ENCODE results near the gene SCAMP3. TPM values are rescaled to one million over a fixed set of nuclear protein-coding genes. Genes with fewer than 3 reads are reported as not detected.
A peak's percentile ranks its signal among the peaks of the same experiment; 100 is the strongest.

The SCAMP3 gene
- total RNA-seq, 1 experiment from 2014 or later: 116 TPM

DNA sequence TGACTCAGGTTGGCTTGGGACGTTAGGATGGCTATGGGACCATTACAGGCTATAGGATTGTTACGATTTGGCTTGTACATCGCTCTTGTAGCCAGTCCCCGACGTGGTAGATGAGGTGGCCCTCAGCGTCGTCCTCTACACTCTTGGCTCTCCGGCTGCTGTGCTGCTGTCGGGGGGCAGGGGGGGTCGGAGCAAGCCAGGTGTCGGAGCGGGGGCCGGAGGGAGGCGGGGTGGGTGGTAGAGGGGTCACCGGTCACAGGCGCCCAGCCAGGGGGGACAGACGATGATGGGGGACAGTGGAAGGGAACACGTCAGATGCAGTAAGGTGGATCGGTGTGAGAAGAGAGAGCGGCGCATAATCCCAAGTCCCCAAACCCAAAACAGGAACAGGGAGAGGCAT, 6.5 kb upstream of the SCAMP3 start:
- H3K36me3 ChIP-seq: peaks cover 86% of the 10 kb centered on the region

DNA sequence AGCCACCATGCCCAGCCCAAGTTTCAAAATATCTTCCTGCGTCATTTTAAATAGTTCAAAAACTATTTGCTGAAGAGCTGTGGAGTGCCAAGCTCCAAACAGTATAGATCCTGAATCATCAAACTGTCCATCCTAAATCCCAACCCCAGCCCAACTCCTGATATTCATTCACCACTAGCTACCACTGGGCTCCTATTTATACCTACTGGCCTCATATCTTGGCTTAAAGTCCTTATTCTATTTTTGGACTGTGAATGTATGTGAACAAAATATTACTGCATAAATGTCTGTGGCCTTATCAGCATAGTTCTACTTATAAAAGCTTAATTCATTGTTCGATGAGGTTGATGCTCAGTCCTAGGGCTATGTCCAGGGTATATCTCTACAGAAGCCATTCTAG, 5.2 kb upstream of the SCAMP3 start:
- Histone ChIP-seq H3K27me3 (no peaks in the 10 kb centered on the region), H3K36me3 (peaks cover 98% of the 10 kb centered on the region), H3K9me3 (no peaks in the 10 kb centered on the region), H3K4me3 (no peak overlapping the region)
- no peak for DNase-seq

More for the DNA sequence above, 6.5 kb upstream of the SCAMP3 start:
- Histone ChIP-seq H3K4me3 (no peak overlapping the region), H3K9me3 (no peaks in the 10 kb centered on the region), H3K27me3 (no peaks in the 10 kb centered on the region)
- DNase-seq: no peak

DNA sequence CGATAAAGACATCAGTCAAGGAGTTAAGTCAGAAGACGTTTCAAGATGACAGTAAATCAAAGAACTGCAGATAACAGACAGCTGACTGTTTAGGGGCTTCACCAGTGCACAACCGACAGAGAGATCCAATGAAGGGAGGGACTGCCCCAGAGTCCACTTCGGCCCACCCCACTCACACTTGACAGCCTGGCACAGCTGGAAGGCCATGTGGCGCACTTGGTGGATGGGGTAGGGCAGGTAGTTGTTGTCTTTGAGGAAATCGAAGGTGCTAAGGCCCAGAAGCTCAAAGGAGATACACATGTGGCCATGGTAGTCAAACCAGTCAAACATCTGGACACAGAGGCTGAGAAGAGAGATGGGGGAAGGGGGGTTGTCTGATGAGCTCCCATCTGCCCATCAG, 4.4 kb upstream of the SCAMP3 start:
- no peak for DNase-seq
- Histone ChIP-seq H3K36me3 (peaks cover 90% of the 10 kb centered on the region), H3K27me3 (no peaks in the 10 kb centered on the region), H3K4me3 (no peak overlapping the region), H3K9me3 (no peaks in the 10 kb centered on the region)

DNA sequence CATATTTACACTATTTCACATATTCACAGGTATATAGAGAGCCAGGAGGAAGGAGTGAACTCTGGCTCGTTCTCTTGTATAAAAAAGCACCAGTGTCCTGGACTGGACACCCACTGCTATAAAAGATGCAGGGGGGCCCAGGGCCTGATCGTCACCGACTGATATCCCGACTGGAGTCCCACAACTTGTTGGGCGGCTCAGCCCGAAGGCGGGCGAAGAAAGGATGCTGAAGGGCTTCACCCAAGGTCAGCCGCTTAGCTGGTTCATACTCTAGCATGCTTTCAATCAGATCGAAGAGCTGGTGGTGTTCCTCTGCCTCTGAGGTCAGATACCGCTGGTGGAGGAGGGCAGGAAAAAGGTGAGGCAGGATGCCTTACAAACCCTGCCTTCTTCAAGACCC, 907 bp upstream of the SCAMP3 start:
- DNase-seq: no peak
- Histone ChIP-seq H3K27me3 (no peaks in the 10 kb centered on the region), H3K4me3 (no peak overlapping the region), H3K36me3 (peaks cover 79% of the 10 kb centered on the region), H3K9me3 (no peaks in the 10 kb centered on the region)

DNA sequence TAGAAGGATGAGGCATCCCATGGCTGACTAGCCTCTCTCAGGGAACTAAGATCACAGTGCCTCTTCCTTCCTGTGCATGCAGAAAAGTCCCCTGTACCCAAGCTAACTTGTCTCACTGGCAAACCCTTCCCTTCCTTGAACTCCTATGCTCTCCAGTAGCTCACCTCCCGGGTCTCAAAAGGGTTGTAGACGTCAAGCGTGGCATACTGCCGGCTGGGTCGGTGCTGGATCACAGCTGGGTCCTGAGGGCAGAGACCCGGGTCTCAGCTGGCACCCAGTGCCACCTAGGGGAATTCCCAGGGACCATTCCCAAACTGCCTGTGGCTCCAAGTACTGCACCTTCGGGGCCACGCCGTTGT, 688 bp downstream of the SCAMP3 start:
- Histone ChIP-seq H3K36me3 (peaks cover 73% of the 10 kb centered on the region), H3K4me3 (peak overlapping the region; percentile 90), H3K9me3 (no peaks in the 10 kb centered on the region), H3K27me3 (no peaks in the 10 kb centered on the region)
- no peak for DNase-seq

DNA sequence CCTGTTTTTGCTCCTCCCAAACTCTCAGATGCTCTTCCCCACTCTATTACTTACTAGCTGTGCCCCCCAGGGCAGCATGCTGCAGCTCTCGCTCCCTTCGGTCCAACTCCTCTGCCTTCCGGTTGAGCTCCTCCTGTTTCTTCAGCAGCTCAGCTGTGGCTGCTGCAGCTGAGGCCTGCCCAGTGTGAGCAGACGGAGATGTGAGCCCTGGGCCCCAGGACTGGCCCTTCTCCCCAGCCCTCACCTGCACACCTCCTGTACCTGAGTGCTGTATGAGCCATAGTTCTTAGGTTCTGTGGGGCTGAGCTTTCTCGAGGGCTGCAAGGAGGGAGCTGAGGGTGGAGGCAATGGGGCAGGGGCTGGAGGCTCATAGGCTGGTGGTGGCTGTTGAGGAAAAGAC, 1.9 kb downstream of the SCAMP3 start:
- Histone ChIP-seq H3K36me3 (peaks cover 70% of the 10 kb centered on the region), H3K9me3 (no peaks in the 10 kb centered on the region), H3K4me3 (no peak overlapping the region), H3K27me3 (no peaks in the 10 kb centered on the region)
- no peak for DNase-seq

DNA sequence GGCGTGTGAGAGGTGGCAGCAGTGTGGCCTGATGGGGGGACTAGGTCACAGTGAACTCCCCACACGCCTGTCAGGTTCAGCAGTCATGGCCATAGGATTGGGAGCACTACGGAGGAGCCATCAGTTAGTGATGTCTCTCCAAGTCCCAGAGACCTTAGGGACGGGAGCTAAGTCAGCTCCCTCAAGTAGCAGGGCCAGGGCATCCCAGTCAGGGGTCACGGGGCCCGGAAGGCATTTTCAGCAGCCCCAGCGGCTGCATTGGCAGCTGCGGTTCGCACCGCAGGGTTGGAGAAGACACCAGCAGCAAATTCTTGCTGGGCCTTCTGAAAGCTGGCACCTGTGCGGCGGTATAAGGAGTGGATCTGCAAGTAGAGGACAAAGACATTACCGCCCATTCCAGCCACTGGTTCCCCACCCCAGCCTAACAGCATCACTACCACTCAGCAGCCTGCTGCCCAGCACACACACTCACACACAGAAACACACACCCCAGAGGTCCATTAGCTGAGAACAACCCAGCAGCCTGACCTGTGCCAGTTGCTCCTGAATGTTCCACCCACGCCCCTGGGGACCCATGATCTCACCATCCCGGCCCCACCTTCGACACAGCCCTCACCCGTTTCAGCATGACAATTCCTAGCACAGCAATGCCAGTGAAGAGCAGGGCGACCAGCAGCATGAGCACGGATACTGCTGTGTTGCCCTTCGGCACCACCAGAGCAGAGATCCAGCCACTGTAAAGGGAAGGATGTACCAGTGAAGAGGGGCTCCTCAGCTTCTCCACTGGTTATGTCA, 5.9 kb downstream of the SCAMP3 start:
- Histone ChIP-seq H3K36me3 (peaks cover 51% of the 10 kb centered on the region), H3K27me3 (no peaks in the 10 kb centered on the region), H3K4me3 (peak overlapping the region; percentile 80), H3K9me3 (no peaks in the 10 kb centered on the region)
- no peak for DNase-seq

DNA sequence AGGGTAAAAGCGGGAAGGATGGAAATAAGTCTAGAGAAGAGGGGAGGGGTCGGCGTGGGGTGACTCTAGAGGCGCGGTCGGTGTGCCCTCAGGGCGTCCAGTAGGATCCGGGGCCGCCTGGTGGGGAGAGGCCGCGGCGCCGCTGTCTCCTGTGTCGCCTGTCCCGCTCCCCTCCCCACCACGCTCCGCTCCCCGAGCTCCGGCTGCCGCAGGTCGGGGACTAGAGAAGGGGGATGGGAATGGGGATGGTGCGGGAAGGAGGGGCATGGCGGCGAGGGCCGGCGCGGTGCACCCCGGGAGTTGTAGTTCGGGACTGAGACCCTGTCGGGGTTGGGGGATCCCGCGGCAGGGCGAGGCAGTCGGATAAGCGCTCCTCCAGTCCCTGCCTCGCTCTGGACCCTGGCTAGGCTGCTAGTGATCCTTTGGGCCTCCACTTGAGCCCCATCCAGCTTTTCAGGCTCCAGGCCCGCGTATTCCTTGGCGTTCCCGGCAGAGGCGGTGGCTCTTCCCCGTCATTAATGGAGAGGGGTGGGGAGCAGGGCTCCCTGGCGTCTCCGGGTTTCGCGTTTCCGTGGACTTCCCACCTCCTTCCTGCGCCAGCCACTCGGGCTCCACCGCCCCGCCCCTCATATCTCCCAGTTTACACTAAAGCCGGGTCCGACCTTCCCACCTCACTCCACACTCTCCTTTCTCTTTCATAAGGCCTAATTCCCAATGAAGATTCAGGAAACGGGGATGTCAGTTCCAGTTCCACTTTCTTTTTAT, 6.7 kb downstream of the SCAMP3 start, which contains the start of gene ENTREP3:
Gene ENTREP3, minus strand, starts transcription at position 241 of the 765 bp plus-strand sequence. CDS start 606 bp downstream, outside the sequence.
- peak; percentile 91 for DNase-seq
- H3K9me3 ChIP-seq: no peaks in the 10 kb centered on the region
- peak within 1 kb of the TSS; percentile 80 for H3K4me3 ChIP-seq
- H3K27me3 ChIP-seq: no peaks in the 10 kb centered on the region
- peaks cover 52% of the 10 kb centered on the region for H3K36me3 ChIP-seq

DNA sequence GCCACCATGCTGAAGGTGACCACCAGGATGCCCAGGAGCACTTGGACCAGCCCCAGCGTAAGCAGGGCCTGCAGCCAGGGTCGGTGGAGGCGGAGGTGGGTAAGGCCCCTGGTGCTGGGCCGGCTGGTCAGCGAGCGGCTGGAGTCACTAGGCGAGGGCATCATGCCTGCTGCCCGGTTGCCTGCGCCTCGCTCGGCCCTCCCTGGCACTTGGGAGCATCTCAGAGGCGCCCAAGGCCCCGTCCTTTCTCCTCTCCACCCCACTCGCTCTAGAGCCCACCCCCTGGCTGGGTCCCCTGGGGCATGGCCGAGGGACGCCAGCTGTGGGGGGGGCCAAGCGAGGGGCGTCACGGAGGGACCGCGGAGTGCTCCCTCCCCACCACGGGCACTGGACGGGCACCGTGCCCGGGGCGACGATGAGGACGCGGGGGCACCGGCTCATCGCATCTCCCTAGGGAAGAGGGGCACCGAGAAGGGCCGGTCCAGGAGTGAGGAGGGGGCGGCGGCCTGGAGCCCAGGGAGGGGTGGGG, 7.4 kb downstream of the SCAMP3 start:
- no peaks in the 10 kb centered on the region for H3K27me3 ChIP-seq
- peak; percentile 46 for DNase-seq
- H3K36me3 ChIP-seq: peaks cover 52% of the 10 kb centered on the region
- no peaks in the 10 kb centered on the region for H3K9me3 ChIP-seq
- H3K4me3 ChIP-seq: peak overlapping the region; percentile 80

DNA sequence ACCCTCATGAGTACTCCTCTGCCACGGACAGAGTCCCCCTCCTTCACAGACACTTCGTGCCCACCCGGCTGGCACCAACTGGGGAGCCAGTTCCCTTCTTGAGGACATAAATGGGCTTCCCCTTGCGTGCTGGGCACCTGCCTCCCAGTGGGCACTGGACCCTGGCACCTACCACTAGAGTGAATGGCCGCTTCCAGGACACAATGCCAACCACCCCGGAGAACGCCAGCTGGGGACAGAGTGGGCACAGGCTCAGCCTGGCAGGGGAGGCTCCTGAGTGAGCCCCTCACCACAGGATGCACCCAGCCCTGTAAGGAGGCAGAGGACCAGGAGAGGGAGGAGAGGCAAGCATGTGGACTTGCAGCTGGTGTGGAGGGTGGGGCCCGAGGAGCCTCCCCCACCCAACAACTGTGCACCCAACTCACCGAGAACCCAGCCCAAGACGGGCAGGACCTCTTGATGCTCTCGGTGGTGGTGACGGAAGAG, 7.9 kb downstream of the SCAMP3 start:
- Histone ChIP-seq H3K36me3 (peaks cover 49% of the 10 kb centered on the region), H3K27me3 (no peaks in the 10 kb centered on the region), H3K4me3 (peak overlapping the region; percentile 80), H3K9me3 (no peaks in the 10 kb centered on the region)
- DNase-seq: peak; percentile 25

DNA sequence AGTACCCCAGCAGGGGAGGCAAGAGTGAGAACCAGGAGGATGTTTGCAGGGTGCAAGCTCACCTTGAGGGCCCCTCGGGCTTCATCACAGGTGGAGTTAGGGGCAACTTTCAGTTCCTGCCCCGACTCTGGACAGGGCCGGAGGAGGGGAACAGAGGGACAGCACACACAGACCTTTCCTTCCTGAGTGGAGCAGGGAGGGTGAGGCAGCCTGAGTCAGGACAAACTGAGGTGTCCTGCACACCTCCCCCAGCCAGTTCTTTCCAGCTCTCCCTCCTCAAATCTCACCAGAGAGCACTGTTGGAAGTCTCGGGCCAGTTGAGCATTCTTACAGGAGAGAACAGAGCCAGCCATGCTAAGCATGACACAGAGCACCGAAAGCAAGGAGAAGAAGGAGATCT, 8.4 kb downstream of the SCAMP3 start:
- Histone ChIP-seq H3K4me3 (peak overlapping the region; percentile 80), H3K27me3 (no peaks in the 10 kb centered on the region), H3K36me3 (peaks cover 52% of the 10 kb centered on the region), H3K9me3 (no peaks in the 10 kb centered on the region)
- DNase-seq: no peak

DNA sequence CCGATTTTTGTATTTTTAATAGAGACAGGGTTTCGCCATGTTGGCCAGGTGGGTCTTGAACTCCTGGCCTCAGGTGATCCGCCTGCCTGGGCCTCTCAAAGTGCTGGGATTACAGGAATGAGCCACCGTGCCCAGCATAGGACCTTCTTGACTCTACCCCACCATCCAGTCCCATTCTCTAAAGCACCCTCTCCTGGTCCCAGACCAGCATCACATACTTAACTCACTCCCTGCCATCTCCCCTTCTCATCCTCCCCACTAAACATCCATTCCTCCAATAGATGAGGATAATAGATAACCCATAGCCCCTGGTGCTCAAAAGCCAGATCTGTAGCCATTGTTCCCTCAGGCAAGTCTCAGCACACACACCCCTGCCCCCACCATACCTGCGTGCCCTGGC, 9.0 kb downstream of the SCAMP3 start:
- no peak for DNase-seq
- Histone ChIP-seq H3K9me3 (no peaks in the 10 kb centered on the region), H3K4me3 (peak overlapping the region; percentile 80; the same call in 1 of the 2 replicates), H3K36me3 (peaks cover 52% of the 10 kb centered on the region), H3K27me3 (no peaks in the 10 kb centered on the region)

DNA sequence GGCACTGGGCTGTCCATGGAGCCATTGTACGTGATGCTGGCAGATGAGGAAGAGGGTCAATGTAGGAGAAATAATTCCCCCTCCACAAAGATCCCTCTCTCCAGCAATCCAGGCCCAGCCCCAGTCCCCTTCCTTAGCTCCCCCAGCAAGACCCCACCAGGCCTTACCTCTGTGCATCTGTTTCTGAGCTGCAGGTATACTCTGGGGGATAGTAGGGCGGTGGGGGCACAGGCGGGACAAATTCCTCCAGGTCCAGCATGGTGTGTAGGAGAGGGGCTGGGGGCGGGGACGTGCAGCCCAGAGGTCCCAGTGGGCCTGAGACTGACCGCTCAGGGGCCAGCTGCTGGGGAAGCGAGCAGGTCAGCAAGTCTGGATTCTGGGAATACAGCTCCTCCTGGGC, 10.6 kb downstream of the SCAMP3 start:
- no peak overlapping the region for H3K4me3 ChIP-seq
- H3K36me3 ChIP-seq: peaks cover 58% of the 10 kb centered on the region
- no peaks in the 10 kb centered on the region for H3K27me3 ChIP-seq
- no peaks in the 10 kb centered on the region for H3K9me3 ChIP-seq
- no peak for DNase-seq

DNA sequence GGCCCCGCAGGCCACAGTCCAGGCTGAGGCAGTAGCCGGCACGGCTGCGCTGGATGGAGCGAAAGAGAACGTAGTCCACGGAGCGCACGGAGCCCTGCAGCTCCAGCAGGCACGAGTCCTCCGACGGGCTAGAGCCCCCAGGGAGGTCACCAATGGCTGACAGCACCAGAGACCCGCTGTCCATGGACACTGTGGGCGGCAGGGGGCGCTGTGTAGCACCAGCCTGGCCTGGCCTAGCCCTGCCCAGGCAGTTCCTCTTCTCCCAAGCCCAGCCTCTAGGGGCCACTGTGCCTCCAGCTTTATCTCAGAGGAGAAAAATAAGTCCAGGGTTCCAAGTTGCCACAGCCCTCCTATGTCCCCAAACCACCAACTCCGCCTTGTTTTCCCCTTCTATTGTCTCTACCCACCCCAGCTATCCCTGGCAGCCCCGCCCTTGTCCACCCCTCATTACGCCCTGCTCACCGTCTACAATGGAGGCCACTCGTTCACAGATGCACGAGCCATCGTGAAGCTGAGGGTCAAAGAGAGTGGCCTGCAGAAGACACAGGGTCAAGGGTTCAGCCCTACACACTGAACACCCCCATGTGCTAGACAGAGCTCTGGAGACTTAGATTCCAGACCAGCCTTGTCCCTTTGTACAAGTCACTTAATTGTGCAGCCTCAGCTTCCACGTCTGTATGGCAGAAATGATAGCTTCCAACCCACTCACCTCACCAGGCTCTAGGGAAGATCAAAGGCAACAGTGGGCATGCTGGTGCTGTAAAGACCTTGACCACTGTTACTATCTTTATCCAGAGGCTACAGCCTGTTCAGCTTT, 11.3 kb downstream of the SCAMP3 start:
- Histone ChIP-seq H3K36me3 (peaks cover 50% of the 10 kb centered on the region), H3K9me3 (no peaks in the 10 kb centered on the region), H3K4me3 (no peak overlapping the region), H3K27me3 (no peaks in the 10 kb centered on the region)
- peak; percentile 89 for DNase-seq

DNA sequence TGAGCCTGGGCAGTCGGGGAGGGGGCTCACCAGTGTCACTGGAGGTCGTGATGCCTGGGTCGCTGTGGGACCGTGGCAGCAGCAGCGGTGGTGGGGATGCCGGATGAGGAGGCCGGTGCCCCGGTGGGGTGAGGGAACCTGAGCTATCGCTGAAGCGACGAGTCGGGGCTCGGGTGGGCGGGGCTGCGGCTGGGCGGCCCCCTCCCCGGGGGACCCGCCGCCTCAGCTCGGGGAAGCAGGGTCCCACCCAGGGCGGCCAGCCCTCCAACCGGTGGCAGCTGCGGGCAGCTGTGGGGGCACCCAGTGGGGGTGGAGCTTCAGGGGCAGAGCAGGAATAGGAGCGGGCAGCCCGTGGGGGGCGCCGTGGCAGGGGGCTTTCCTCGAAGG, 11.9 kb downstream of the SCAMP3 start:
- H3K27me3 ChIP-seq: no peaks in the 10 kb centered on the region
- H3K36me3 ChIP-seq: peaks cover 49% of the 10 kb centered on the region
- H3K9me3 ChIP-seq: no peaks in the 10 kb centered on the region
- no peak for DNase-seq
- H3K4me3 ChIP-seq: no peak overlapping the region

DNA sequence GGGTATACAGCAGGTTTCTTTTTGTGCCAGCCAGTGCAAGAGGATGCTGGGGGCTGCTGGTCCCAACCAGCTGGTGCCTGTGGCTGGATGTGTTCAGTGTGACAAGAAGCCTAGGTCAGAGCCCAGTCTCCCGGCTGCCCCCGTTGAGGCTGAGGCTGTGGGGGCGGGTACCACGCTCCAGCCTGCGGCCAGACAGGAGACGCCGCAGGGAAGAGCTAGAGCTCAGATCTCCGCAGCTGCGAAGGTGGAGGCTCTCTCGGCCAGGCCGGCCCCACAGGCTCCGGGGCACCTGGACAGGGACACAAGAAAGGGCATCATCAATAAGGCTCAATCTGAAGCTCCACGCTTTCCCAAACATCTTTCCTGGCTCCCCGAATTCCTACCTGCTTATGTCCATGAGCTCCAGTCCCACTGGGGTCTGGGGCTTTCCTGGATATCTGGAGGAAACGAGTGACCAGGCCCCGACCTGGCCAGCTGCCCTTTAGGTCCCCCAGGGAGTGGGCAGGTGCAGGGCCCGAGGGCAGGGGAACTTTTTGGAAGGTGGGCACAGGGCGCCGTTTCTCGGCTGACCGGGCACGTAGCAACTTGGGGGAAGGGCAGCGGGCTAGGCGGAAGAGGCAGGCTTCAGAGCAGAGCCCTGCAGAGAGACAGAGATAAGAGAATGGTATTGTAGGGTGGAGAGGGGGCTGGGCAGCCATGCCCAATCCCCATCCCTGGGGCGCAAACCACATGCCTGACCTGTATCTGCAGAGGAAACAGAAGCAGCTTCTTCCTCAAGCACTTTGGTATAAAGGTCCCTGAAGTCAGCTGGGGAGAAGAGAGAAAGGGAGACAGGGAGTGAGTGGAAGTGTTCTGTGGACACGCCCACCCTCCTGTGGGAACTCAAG, 14.2 kb downstream of the SCAMP3 start:
- Histone ChIP-seq H3K36me3 (peaks cover 41% of the 10 kb centered on the region), H3K9me3 (no peaks in the 10 kb centered on the region), H3K4me3 (no peak overlapping the region), H3K27me3 (no peaks in the 10 kb centered on the region)
- no peak for DNase-seq

All from MG63 (cell line).